DMS 273 (cell line): ENCODE results near the gene SDHAF1.
A peak's percentile ranks its signal among the peaks of the same experiment; 100 is the strongest.
"Not testable (repeated sequence)": the region's sequence is repeated elsewhere in the genome, so short reads cannot be mapped to it uniquely, and the experiment has no call there.

Experiments
- DNase-seq: peaks from one replicate; lab custom pipeline; 2025; ENCODE audit not compliant: unreplicated experiment; lab: John Stamatoyannopoulos, UW

SDHAF1 gene, protein sequence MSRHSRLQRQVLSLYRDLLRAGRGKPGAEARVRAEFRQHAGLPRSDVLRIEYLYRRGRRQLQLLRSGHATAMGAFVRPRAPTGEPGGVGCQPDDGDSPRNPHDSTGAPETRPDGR

DNA sequence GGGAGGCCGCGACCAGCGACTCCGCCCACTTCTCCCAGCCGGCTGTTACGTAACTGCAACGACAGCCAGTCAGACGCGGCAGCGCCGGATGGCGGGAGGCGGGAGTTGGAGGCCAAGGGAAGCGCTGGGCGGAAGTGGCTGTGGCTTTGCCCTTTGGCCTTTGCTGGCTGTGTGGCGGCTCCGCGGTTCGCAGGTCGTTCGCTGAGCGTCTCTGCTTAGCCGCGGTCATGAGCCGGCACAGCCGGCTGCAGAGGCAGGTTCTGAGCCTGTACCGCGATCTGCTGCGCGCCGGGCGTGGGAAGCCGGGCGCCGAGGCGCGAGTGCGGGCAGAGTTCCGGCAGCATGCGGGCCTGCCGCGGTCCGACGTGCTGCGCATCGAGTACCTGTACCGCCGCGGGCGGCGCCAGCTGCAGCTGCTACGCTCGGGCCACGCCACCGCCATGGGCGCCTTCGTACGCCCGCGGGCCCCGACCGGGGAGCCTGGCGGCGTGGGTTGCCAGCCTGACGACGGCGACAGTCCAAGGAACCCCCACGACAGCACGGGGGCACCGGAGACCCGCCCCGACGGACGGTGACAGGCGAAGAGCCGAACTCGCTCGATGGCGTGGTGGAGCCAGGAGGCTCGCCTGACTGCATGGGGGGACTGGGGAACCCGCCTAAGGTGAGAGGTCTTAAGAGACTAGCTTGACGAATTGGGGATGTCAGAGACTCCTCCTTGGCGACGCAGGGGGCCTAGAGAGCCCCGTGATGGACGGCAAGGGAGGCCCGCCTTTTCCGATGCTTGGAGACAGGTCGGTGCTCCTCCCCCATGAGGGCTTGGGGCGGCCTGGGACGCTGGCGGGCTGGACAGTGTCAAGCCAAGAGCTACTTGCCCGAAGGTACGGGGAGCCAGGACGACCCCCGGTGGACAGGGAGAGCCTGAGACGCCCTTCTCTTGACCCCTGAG, at the start of gene SDHAF1:
TSS of gene SDHAF1 (plus strand) at position 141 of the 946 bp plus-strand sequence. CDS start at position 228, 87 bp downstream.
- DNase-seq, result peak; percentile 97

GRCh38 chr19:35946203-35946602, 48.8 kb upstream of the SDHAF1 start:
- DNase-seq, result no peak

- no peak for DNase-seq
Measured at GRCh38 chr19:35949131-35949530, 45.9 kb upstream of the SDHAF1 start.

GRCh38 chr19:35955881-35956634, 38.9 kb upstream of the SDHAF1 start:
- no peak for DNase-seq

DNA sequence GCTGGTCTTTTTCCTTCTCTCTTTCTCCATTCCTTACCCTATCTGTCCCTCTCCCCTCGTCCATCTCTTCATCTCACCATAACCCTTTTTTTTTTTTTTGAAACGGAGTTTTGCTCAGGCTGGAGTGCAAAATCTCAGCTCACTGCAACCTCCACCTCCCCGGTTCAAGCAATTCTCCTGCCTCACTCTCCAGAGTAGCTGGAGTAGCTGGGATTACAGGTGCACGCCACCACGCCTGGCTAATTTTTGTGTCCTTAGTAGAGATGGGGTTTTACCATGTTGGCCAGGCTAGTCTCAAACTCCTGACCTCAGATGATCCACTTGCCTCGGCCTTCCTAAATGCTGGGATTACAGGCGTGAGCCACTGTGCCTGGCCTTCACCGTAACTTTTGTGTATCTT, 37.6 kb upstream of the SDHAF1 start:
- DNase-seq, result not testable (repeated sequence)

DNA sequence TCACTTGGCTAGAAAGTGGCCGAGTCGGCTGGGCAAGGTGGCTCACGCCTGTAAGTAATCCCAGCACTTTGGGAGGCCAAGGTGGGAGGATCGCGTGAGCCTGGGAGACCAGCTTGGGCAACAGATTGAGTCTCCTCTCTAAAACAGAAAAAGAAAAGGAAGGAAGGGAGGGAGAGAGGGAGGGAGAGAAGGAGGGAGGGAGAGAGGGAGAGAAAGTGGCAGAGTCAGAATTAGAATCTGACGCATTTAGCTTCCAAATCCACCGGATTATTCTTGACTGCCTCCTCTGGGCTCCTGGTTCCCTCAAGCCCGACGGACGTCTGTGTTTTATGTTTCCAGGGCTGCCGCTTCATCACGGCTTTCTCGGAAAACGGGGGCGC, 36.3 kb upstream of the SDHAF1 start:
- no peak for DNase-seq

GRCh38 chr19:35959040-35959967, 35.7 kb upstream of the SDHAF1 start:
- peak; percentile 47 for DNase-seq

- DNase-seq, result no peak
Measured at GRCh38 chr19:35959968-35960320, 35.0 kb upstream of the SDHAF1 start.

- DNase-seq, result no peak
Measured at GRCh38 chr19:35960432-35960972, 34.5 kb upstream of the SDHAF1 start.

DNA sequence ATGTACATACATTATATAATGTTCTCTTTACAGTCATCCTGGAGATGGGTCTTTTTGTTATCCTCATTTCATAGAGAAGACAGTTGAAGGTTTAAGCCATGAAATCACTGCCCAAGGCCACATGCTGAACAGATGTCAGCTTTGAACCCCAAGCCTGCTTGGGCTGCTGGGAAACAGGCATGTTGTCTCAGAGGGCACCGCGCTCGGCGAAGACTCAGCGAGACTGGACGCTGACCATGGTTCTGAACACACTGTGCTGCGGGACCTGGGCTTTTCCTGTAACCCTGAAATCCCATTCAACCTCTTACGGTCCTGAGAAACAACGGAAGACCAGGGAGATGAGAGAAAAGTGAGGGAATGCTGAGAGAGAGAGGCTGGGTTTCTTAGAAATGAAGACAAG, 31.5 kb upstream of the SDHAF1 start:
- peak; percentile 51 for DNase-seq

DNA sequence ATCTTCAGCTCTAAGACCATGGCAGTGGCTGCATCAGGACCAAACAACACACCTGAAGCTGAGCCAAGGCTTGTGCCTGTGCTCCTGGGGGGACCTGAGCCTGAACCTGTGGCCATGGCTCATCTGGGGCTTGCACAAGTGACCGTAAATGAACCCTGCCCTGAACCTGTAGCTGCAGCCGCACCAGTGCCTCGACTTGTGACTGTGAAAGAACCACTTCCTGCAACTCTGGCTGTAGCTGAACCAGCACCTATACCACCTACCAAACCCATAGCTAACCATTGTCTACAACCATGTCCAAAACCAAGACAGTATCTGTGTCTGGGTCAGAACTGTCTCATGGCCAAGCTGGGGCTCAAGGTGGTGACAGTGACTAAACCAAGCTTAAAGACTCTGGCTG, 28.2 kb upstream of the SDHAF1 start:
- no peak for DNase-seq

- DNase-seq, result peak; percentile 64
Measured at GRCh38 chr19:35973487-35973886, 21.5 kb upstream of the SDHAF1 start.

DNA sequence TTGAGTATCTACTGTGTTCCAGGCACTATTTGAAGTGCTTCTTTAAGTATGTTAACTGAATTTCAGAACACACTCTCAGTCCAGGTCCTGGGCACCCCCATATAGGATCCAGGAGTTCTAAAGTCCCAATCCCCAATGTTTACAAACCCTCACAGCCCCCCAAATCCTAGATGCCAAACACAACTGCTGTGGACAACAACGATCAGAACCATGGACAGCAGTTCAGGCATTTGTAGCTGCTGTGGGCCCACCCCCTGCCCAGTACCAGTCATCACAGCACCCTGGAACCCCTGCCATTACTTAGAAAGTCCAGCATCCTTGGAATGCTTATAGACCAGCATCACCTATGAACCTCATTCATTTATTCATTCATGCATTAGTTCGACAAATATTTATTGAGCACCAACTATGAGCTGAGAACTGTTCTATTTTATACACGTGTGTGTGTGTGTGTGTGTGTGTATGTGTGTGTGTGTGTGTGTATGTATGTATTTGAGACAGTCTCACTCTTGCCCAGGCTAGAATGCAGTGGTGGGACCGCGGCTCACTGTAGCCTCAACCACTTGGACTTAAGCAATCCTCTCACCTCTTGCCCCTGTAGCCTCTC, 19.3 kb upstream of the SDHAF1 start:
- DNase-seq, result no peak

- DNase-seq, result peak; percentile 97
Measured at GRCh38 chr19:35977446-35978222, 17.4 kb upstream of the SDHAF1 start.

- DNase-seq, result no peak
Measured at GRCh38 chr19:35978271-35978670, 16.7 kb upstream of the SDHAF1 start.

GRCh38 chr19:35978832-35979365, 16.1 kb upstream of the SDHAF1 start:
- DNase-seq, result no peak

DNA sequence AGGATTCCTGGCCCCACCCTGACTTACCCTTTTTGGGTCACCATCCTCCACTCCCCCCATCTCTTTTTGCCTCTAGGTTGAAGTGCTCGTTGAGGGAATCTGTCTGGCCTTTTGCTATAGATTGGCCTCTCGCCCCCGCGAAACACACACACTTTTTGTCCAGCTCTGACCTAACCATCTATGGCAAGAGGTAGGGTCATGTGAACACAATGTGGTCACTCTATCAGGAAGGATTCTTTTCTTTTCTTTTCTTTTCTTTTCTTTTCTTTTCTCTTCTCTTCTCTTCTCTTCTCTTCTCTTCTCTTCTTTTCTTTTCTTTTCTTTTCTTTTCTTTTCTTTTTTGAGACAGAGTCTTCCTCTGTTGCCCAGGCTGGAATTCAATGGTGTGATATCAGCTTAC, 14.0 kb upstream of the SDHAF1 start:
- not testable (repeated sequence) for DNase-seq

DNA sequence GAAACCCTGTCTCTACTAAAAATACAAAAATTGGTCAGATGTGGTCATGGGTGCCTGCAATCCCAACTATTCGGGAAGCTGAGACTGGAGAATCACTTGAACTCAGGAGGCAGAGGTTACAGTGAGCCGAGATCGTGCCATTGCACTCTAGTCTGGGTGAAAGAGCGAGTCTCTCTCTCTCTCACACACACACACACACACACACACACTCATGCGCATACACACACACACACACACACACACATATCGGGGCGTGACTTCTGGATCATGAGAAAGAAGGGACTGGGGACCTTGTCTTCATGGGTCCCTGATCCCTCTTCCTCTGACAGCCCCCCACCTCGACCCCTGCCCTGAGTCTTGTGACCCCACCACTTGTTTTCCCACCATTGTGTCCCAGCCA, 11.8 kb upstream of the SDHAF1 start:
- DNase-seq, result no peak

- no peak for DNase-seq
Measured at GRCh38 chr19:35986111-35986510, 8.9 kb upstream of the SDHAF1 start.
